GF-D8 (cell line): ENCODE data around the gene POLR1E.

Experiments
- DNase-seq: peaks from one replicate; lab custom pipeline; 2025; lab: John Stamatoyannopoulos, UW

Gene POLR1E

DNA sequence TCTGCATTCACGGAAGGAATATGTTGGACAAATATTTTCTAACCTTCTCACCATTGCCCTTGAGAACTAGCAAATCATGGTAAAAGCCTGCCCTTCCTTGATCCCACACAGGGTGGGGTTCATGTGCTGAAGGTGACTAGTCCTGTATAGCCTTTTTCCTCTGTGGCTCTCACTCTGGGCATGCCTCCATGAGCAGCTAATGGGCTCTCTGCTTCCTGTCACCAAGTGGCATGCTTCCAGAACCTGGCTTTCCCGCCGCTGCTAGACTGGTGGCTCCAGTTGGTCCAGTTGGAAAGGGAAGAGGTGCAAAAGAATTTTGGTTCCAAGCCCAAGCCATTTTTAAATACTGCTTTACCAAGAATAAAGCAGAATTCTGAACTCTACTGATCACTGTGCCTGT, 54.9 kb downstream of the POLR1E start:
- no peak for DNase-seq

DNA sequence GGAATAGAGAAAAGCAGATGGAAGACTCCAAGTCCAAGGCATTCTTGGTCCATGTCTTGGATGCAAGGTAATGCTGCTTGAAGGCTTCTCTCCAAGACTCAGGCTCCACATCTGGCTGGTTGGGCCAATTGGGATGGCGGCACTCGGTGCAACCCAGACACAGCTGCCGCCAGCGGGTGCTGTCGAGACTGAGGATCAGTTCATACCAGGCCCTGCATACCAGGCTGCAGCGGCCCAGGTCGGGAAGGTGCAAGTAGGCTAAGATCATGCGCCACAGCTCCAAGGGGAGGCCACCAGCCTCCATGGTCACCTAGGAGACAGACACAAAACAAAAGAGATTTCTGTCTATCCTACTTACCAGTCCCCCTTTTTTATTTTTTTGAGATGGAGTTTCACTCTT, 55.7 kb downstream of the POLR1E start:
- DNase-seq: no peak

DNA sequence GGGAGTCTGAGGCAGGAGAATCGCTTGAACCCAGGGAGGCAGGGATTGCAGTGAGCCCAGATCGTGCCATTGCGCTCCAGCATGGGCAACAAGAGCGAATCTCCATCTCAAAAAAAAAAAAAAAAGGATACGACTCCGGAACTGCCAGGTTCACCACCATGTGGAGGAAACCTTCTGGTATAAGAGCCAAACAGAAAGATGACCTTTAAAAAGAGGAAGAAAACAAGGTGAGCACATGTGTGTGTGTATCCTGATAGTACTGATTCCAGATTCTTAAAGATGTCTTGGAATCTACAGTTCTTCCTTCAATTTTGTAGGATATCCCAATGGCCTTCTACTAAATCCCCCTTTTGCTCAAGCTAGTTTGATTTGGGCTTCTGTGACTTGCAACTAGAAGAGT, 56.7 kb downstream of the POLR1E start:
- no peak for DNase-seq

DNA sequence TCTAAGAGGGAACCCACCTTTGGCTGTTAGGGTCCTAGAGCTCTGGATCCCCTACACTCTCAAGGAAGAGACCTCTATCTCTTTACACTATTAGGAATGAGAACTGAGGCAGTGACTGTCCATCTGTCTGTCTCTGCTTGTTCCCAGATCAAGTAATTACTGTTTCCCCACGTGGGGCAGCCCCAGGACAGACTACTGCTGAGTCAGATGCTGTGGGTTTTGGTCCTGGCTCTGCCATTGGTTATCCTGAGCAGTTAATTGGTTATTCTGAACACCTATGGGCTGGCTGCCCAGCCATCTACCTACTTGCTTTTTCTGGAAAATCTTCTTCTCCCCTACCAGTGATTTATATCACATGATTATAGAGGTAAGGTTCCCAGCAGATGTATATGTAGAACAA, 57.1 kb downstream of the POLR1E start:
- no peak for DNase-seq

DNA sequence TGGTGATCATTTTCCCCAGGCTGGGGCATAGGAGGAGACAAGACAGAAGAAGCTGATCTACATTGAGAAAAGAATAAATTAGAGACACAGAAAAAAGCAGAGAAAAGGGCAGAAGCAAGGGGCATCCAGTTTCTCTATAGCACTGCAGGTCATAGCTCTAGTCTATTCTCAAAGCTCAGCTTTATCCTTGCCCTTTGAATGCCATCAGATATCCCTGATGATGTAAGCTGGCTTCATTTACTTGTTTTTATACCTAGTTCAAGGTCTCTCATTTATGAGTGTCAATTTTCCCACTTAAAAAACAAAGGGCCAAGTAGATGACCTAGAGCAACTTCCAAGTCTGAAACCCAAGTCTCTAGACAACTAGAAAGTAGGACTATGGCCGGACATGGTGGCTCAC, 57.7 kb downstream of the POLR1E start:
- DNase-seq: no peak

DNA sequence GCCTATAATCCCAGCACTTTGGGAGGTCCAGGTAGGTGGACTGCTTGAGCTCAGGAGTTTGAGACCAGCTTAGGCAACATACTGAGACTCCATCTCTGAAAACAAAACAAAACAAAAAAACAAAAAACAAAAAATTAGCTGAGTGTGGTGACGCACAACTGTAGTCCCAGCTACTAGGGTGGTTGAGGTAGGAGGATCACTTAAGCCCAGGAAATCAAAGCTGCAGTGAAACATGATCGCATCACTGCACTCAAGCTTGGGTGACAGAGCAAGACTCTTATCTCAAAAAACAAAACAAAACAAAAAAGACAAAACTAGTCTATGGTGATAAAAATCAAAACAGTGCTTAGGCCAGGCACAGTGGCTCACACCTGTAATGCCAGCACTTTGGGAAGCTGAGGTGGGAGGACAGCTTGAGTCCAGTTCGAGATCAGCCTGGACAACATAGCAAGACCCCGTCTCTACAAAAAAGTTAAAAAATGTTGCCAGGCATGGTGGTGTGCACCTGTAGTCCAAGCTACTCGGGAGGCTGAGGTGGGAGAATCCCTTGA, 61.7 kb downstream of the POLR1E start:
- no peak for DNase-seq

DNA sequence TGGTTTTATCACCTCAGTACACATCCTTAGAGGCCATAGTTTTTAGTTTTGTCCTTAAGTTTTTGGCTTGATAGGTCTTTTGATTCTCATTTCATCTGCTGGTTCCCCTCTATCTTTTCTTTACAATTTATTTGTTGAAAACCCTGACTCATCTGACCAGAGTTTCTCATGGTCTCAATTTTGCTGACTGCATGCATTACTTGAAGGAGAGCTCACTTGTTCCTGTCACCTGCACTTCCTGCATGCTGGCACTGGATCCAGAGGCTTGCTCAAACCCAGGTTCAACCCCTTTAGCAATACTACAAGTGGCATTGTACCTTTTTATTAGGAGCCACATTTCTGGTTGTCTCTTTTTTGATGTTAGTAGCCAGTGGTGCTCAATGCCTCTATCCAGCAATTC, 63.8 kb downstream of the POLR1E start:
- no peak for DNase-seq

DNA sequence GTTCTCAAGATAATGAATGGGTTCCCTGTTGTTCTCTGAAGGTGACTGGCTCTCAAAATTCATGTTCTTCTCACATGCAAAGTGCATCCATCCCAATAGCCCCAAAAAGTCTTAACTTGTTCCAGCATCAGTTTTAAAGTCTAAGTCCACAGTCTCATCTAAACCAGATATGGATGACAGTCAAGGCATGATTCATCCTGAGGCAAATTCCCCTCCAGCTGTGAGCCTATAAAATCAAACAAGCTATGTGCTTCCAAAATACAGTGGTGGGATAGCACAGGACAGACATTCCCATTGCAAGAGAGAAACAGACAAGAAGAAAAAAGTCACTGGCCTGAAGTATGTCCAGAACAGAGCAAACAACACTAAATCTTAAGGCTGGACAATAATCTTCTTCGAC, 65.0 kb downstream of the POLR1E start:
- no peak for DNase-seq

DNA sequence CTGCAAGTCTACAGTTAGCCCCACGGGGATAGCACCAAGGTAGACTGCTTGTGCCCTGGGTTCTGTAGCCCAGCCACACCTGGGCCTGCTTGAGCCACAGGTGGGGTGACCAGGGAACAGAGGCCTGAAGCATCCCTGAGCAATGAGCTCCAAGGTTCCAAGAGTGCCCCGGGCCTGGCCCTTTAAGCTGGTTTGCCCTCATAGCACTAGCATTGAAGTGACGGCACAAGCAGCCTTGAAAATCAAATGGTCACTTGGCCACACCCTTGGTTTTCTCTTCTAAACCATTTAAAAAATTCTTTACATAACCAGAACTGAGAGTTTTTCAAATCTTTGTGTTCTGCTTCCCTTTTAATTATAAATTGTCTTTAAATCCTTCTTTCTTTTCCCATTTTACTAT, 65.7 kb downstream of the POLR1E start:
- no peak for DNase-seq

DNA sequence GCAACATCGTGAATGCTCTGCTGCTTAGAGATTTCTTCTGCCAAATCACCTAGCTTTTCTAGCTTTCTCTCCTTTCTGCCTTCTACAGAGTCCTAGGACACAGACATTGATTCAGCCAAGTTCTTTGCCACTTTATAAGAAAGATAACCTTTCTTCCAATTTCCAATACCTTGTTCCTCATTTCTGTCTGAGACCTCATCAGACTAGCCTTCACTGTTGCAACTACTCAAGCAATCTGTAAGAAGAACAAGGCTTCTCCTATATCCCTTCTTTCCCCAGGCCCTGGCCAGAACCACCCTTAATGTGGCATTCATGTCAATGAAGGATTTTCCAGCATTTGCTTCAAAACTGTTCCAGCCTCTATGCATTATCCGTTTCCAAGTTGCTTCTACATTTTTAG, 66.1 kb downstream of the POLR1E start:
- DNase-seq: no peak
